Liver (tissue), 9 donors: Measurements from ENCODE around the gene MCM10. TPM values are rescaled to one million over a fixed set of nuclear protein-coding genes. Genes with fewer than 3 reads are reported as not detected.

ENCODE experiments used
- DNase-seq: peaks from one replicate; pipeline ENCODE4 v3.0.0-alpha.2; 2017; ENCODE audit warnings: low spot score
- H3K27ac ChIP-seq, 2 donors: one replicate each; pipeline ENCODE4 v1.7.0; 2013; ENCODE audit warnings: inconsistent platforms in 2 of 2, low read length in 2 of 2, control low read depth in 1 of 2, low read depth in 1 of 2, mild to moderate bottlenecking in 1 of 2
- H3K27me3 ChIP-seq, 4 donors: one replicate each; pipeline versions ENCODE4 v1.6.1 to v1.7.0; 2013; ENCODE audit warnings: low read length in 3 of 4, inconsistent platforms in 1 of 4, mild to moderate bottlenecking in 1 of 4, moderate library complexity in 1 of 4; ENCODE audit not compliant: control insufficient read depth in 4 of 4, insufficient read depth in 4 of 4
- H3K36me3 ChIP-seq, 4 donors: one replicate each; pipeline versions ENCODE4 v1.6.1 to v1.7.0; 2013; ENCODE audit warnings: low read length in 3 of 4, mild to moderate bottlenecking in 3 of 4, low read depth in 1 of 4, moderate library complexity in 1 of 4; ENCODE audit not compliant: control insufficient read depth in 4 of 4, insufficient read depth in 3 of 4
- H3K4me1 ChIP-seq, 4 donors: one replicate each; pipeline versions ENCODE4 v1.6.1 to v1.7.0; 2013; ENCODE audit warnings: low read length in 3 of 4, mild to moderate bottlenecking in 3 of 4, moderate library complexity in 1 of 4; ENCODE audit not compliant: control insufficient read depth in 4 of 4, insufficient read depth in 4 of 4
- H3K4me3 ChIP-seq, 3 donors: one replicate each; pipeline versions ENCODE4 v1.6.1 to v1.7.0; 2013; ENCODE audit warnings: low read length in 3 of 3, control low read depth in 1 of 3, low read depth in 1 of 3, mild to moderate bottlenecking in 1 of 3
- H3K9ac ChIP-seq, 2 donors: one replicate each; pipeline ENCODE4 v1.7.0; 2013; ENCODE audit warnings: low read length in 2 of 2, mild to moderate bottlenecking in 2 of 2, moderate library complexity in 2 of 2, control low read depth in 1 of 2, low read depth in 1 of 2
- H3K9me3 ChIP-seq, 4 donors: one replicate each; pipeline versions ENCODE4 v1.6.1 to v1.7.0; 2013; ENCODE audit warnings: low read length in 3 of 4; ENCODE audit not compliant: control insufficient read depth in 4 of 4
- ATF3 ChIP-seq: IDR thresholded peaks from 2 replicates; pipeline ENCODE4 v1.6.1; 2016; ENCODE audit warnings: antibody characterized with exemption
- CTCF ChIP-seq: fragments of 150-350 bp; IDR thresholded peaks from 2 replicates; pipeline ENCODE4 v1.5.1; 2017; ENCODE audit warnings: improper control_type of control experiment, low read depth, low read length; ENCODE audit not compliant: missing input control
- EGR1 ChIP-seq, 2 donors: IDR thresholded peaks; 2 replicates each; pipeline ENCODE4 v1.6.1; 2016 to 2018; ENCODE audit warnings: antibody characterized with exemption in 2 of 2, low read depth in 2 of 2
- FOXA1 ChIP-seq: IDR thresholded peaks from 2 replicates; pipeline ENCODE4 v1.6.1; 2016; ENCODE audit warnings: antibody characterized with exemption
- FOXA2 ChIP-seq: IDR thresholded peaks from 2 replicates; pipeline ENCODE4 v1.6.1; 2016; ENCODE audit warnings: antibody characterized with exemption
- GABPA ChIP-seq, 2 donors: IDR thresholded peaks in 1 of 2; conservative IDR thresholded peaks in 1 of 2; 2 replicates each; pipeline ENCODE4 v1.6.1; 2016; ENCODE audit warnings: antibody characterized with exemption in 2 of 2, mild to moderate bottlenecking in 1 of 2, moderate library complexity in 1 of 2
- HNF4A ChIP-seq, 2 donors: conservative IDR thresholded peaks; 2 replicates each; pipeline ENCODE4 v1.6.1; 2016; ENCODE audit warnings: antibody characterized with exemption in 2 of 2, mild to moderate bottlenecking in 2 of 2
- HNF4G ChIP-seq: IDR thresholded peaks from 2 replicates; pipeline ENCODE4 v1.6.1; 2016; ENCODE audit warnings: antibody characterized with exemption
- JUND ChIP-seq, 2 donors: IDR thresholded peaks; 2 replicates each; pipeline ENCODE4 v1.6.1; 2016; ENCODE audit warnings: antibody characterized with exemption in 2 of 2
- NR2F2 ChIP-seq: IDR thresholded peaks from 2 replicates; pipeline ENCODE4 v1.6.1; 2016; ENCODE audit warnings: antibody characterized with exemption
- RAD21 ChIP-seq, 2 donors: IDR thresholded peaks; 2 replicates each; pipeline ENCODE4 v1.6.1; 2016; ENCODE audit warnings: antibody characterized with exemption in 2 of 2, mild to moderate bottlenecking in 2 of 2
- REST ChIP-seq: IDR thresholded peaks from 2 replicates; pipeline ENCODE4 v1.6.1; 2016; ENCODE audit warnings: antibody characterized with exemption, mild to moderate bottlenecking
- RXRA ChIP-seq, 2 donors: IDR thresholded peaks; 2 replicates each; pipeline ENCODE4 v1.6.1; 2017 to 2018; ENCODE audit warnings: antibody characterized with exemption in 2 of 2, mild to moderate bottlenecking in 1 of 2
- SP1 ChIP-seq: IDR thresholded peaks from 2 replicates; pipeline ENCODE4 v1.6.1; 2018; ENCODE audit warnings: antibody characterized with exemption, mild to moderate bottlenecking
- TAF1 ChIP-seq: conservative IDR thresholded peaks from 2 replicates; pipeline ENCODE4 v1.6.1; 2016; ENCODE audit warnings: antibody characterized with exemption, mild to moderate bottlenecking
- YY1 ChIP-seq: IDR thresholded peaks from 2 replicates; pipeline ENCODE4 v1.6.1; 2016; ENCODE audit warnings: antibody characterized with exemption, mild to moderate bottlenecking
- WGBS: extraction: QIAGEN DNeasy Blood & Tissue Kit; methylation state at CpG from one replicate; pipeline ENCODE4 v1.1.7; 2013; 5-methylcytosine and 5-hydroxymethylcytosine counted together
- polyA plus RNA-seq, 2 donors: library from polyadenylated mRNA; stranded (reverse) in 1 of 2; unstranded in 1 of 2; fragments of 200-250 nt in 1 of 2; fragments of >200 nt in 1 of 2; fragmentation: Nextera tagmentation in 1 of 2; extraction: Ambion mirVana in 1 of 2; gene quantifications; one replicate each; pipeline versions ENCODE4 v1.2.1 to v1.2.3, GENCODE V29; 2013 to 2015
- total RNA-seq, 2 donors: library from RNA; depleted of rRNA; stranded (reverse); fragments of >200 nt; gene quantifications; one replicate each; pipeline ENCODE4 v1.2.3, GENCODE V29; 2014
- TF ChIP-seq, protein P1 (sequence below): IDR thresholded peaks from 2 replicates; pipeline ENCODE4 v1.6.1; 2016; ENCODE audit warnings: antibody characterized with exemption
- TF ChIP-seq, protein P2 (sequence below): IDR thresholded peaks from 2 replicates; pipeline ENCODE4 v1.6.1; 2016; ENCODE audit warnings: antibody characterized with exemption
- donor health status: healthy.
- donor health status: healthy.
- donor health status: healthy.
- donor health status: healthy.
- donor health status: healthy.

MCM10 gene
- total and polyA plus RNA-seq, 4 donors, result under 0.01 to 10.0 (median 0.34) TPM

DNA sequence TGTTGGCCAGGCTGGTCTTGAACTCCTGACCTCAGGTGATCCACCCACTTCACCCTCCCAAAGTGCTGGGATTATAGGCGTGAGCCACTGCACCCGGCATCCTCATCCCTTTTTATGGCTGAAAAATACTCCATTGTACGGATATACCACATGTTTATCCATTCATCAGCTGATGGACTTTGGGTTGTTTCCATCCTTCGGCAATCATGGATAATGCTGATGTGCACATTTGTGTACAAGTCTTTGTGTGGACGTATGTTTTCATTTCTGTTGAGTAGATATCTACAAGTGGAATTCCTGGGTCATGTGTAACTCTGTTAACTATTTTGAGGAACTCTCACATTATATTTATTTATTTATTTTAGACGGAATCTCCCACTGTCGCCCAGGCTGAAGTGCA, 78.6 kb downstream of the MCM10 start:
- no peaks in the 10 kb centered on the region for H3K36me3 ChIP-seq
- H3K4me3 ChIP-seq, result no peak overlapping the region
- no peak for TF ChIP-seq HNF4G
- TF ChIP-seq JUND (IDR thresholded peaks at IDR 0.05), result no peak
- TF ChIP-seq RAD21 (IDR thresholded peaks at IDR 0.05), result no peak
- no peak for TF ChIP-seq EGR1 (IDR thresholded peaks at IDR 0.05; ENCODE audit: low read depth in 2 of 2)
- TF ChIP-seq FOXA1, result no peak
- no peak for TF ChIP-seq SP1
- no peak for TF ChIP-seq NR2F2
- no peak for TF ChIP-seq CTCF
- TF ChIP-seq, protein P1, sequence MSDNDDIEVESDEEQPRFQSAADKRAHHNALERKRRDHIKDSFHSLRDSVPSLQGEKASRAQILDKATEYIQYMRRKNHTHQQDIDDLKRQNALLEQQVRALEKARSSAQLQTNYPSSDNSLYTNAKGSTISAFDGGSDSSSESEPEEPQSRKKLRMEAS, result no peak
- no peak for TF ChIP-seq TAF1
- TF ChIP-seq ATF3, result no peak
- no peak for TF ChIP-seq RXRA (IDR thresholded peaks at IDR 0.05)
- TF ChIP-seq YY1, result no peak
- TF ChIP-seq HNF4A (conservative IDR thresholded peaks at IDR 0.05), result no peak
- no peaks in the 10 kb centered on the region for H3K9me3 ChIP-seq
- no peaks in the 10 kb centered on the region for H3K4me1 ChIP-seq
- WGBS, result 96% methylated on average over 7 of the region's 7 CpGs
- H3K27me3 ChIP-seq, result no peaks in the 10 kb centered on the region
- H3K27ac ChIP-seq, result no peak overlapping the region
- DNase-seq, result no peak
- H3K9ac ChIP-seq, result no peak overlapping the region

- WGBS, result 79% methylated on average over 3 of the region's 3 CpGs
- H3K4me3 ChIP-seq, result no peak overlapping the region
- TF ChIP-seq TAF1 (no peak), RAD21 (IDR thresholded peaks at IDR 0.05) (no peak), EGR1 (IDR thresholded peaks at IDR 0.05; ENCODE audit: low read depth in 2 of 2) (no peak), REST (no peak), HNF4A (conservative IDR thresholded peaks at IDR 0.05) (no peak), FOXA1 (no peak), SP1 (no peak), GABPA (IDR thresholded peaks at IDR 0.05 in 1 of 2, conservative IDR thresholded peaks at IDR 0.05 in 1 of 2) (no peak), HNF4G (no peak), CTCF (no peak), YY1 (no peak), RXRA (IDR thresholded peaks at IDR 0.05) (no peak), JUND (IDR thresholded peaks at IDR 0.05) (no peak), NR2F2 (no peak), ATF3 (no peak), FOXA2 (no peak)
- TF ChIP-seq, protein P2, sequence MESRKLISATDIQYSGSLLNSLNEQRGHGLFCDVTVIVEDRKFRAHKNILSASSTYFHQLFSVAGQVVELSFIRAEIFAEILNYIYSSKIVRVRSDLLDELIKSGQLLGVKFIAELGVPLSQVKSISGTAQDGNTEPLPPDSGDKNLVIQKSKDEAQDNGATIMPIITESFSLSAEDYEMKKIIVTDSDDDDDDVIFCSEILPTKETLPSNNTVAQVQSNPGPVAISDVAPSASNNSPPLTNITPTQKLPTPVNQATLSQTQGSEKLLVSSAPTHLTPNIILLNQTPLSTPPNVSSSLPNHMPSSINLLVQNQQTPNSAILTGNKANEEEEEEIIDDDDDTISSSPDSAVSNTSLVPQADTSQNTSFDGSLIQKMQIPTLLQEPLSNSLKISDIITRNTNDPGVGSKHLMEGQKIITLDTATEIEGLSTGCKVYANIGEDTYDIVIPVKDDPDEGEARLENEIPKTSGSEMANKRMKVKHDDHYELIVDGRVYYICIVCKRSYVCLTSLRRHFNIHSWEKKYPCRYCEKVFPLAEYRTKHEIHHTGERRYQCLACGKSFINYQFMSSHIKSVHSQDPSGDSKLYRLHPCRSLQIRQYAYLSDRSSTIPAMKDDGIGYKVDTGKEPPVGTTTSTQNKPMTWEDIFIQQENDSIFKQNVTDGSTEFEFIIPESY, result no peak
- TF ChIP-seq, protein P1, result no peak
These were observed 80.3 kb downstream of the MCM10 start for GRCh38 chr10:13241613-13242012.

More at GRCh38 chr10:13241613-13242012, 80.3 kb downstream of the MCM10 start:
- no peak overlapping the region for H3K27ac ChIP-seq
- no peaks in the 10 kb centered on the region for H3K36me3 ChIP-seq
- H3K9ac ChIP-seq, result no peak overlapping the region
- H3K4me1 ChIP-seq, result no peaks in the 10 kb centered on the region
- DNase-seq, result no peak
- no peaks in the 10 kb centered on the region for H3K27me3 ChIP-seq
- H3K9me3 ChIP-seq, result no peaks in the 10 kb centered on the region
